ENCODE data around the gene MANBA. TPM values are rescaled to one million over a fixed set of nuclear protein-coding genes. Genes with fewer than 3 reads are reported as not detected.
A peak's percentile ranks its signal among the peaks of the same experiment; 100 is the strongest.
"Not testable (repeated sequence)": the region's sequence is repeated elsewhere in the genome, so short reads cannot be mapped to it uniquely, and the experiment has no call there.

The MANBA gene
- total and polyA plus RNA-seq, 4 donors = 19.9 to 100 (median 32.1) TPM

DNA sequence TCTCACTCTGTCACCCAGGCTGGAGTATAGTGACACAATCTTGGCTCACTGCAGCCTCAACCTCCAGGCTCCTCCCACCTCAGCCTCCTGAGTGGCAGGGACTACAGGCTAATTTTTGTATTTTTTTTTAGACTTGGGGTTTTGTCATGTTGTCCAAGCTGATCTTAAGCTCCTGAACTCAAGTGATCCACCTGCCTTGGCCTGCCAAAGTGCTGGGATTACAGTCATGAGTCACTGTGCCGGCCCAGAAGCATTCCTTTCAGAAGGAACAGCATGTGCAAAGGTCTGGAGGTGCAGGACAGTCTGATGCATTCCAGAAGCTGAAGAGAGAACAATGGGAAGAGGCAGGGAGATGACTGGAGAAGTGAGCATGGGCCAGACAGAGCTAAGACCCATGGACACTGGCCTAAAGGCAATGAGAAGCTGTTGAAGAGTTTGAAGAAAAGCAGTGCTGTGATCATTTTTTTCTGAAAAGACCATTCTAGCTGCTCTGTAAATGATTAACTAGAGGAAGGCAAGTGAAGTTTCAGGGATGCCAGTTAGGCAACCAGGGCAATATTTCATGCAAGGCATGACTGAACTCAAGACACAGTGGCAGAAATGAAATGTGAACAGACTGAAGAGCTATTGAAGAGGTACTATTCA, 43.2 kb downstream of the MANBA start:
- Histone ChIP-seq H3K9me3 (ENCODE audit: control insufficient read depth in 4 of 4, insufficient read depth in 3 of 4, low read length in 3 of 4) (no peaks in the 10 kb centered on the region), H3K4me3 (no peak overlapping the region), H3K27me3 (ENCODE audit: control insufficient read depth in 3 of 3, insufficient read depth in 3 of 3, low read length in 2 of 3) (no peaks in the 10 kb centered on the region), H3K4me1 (ENCODE audit: control insufficient read depth in 5 of 5, insufficient read depth in 5 of 5, low read length in 5 of 5) (peaks cover 0 to 9% (median 2%) of the 10 kb centered on the region in 5 donors), H3K36me3 (ENCODE audit: control insufficient read depth in 4 of 4, insufficient read depth in 4 of 4, low read length in 4 of 4) (peaks cover 0 to 3% (median under 1%) of the 10 kb centered on the region in 4 donors), H3K27ac (ENCODE audit: low read depth in 1 of 2, low read length in 1 of 2) (peak overlapping the region; percentile 40 to 60), H3K9ac (ENCODE audit: insufficient read depth in 1 of 2, low read length in 2 of 2) (no peak overlapping the region)
- peak; percentile 59 for ATAC-seq (ENCODE audit: insufficient read depth, low FRiP score)
- 72 to 90% methylated on average over 1 of the region's 1 CpG for WGBS, 2 donors
- TF ChIP-seq, protein P1, sequence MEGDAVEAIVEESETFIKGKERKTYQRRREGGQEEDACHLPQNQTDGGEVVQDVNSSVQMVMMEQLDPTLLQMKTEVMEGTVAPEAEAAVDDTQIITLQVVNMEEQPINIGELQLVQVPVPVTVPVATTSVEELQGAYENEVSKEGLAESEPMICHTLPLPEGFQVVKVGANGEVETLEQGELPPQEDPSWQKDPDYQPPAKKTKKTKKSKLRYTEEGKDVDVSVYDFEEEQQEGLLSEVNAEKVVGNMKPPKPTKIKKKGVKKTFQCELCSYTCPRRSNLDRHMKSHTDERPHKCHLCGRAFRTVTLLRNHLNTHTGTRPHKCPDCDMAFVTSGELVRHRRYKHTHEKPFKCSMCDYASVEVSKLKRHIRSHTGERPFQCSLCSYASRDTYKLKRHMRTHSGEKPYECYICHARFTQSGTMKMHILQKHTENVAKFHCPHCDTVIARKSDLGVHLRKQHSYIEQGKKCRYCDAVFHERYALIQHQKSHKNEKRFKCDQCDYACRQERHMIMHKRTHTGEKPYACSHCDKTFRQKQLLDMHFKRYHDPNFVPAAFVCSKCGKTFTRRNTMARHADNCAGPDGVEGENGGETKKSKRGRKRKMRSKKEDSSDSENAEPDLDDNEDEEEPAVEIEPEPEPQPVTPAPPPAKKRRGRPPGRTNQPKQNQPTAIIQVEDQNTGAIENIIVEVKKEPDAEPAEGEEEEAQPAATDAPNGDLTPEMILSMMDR (IDR thresholded peaks at IDR 0.05; ENCODE audit: control extremely low read depth, extremely low read depth) = no peak
- DNase-seq = peak in 1 of 3 donors; percentile 25

DNA sequence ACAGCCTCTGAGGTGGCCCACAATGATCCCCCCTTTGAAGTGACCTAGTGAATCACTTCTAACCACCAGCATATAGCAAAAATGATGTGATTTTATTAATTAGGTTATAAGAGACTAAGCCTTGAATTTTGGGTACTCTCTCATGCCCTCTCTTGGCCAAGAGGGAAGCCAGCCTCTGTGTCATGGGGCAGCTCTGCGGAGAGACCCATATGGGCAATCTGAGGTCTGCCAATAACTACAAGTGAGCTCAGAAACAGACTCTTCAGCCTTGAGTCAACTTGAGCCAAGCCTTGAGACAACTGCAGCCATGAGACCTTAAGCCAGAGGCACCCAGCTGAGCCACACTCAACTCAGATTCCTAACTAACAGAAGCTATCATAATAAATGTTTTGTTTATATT, 45.7 kb downstream of the MANBA start:
- TF ChIP-seq, protein P1 (IDR thresholded peaks at IDR 0.05; ENCODE audit: control extremely low read depth, extremely low read depth) = no peak
- DNase-seq = no peak
- Histone ChIP-seq H3K4me1 (ENCODE audit: control insufficient read depth in 5 of 5, insufficient read depth in 5 of 5, low read length in 5 of 5) (peaks cover 0 to 11% (median 2%) of the 10 kb centered on the region in 5 donors), H3K9ac (ENCODE audit: insufficient read depth in 1 of 2, low read length in 2 of 2) (no peak overlapping the region), H3K9me3 (ENCODE audit: control insufficient read depth in 4 of 4, insufficient read depth in 3 of 4, low read length in 3 of 4) (no peaks in the 10 kb centered on the region), H3K27me3 (ENCODE audit: control insufficient read depth in 3 of 3, insufficient read depth in 3 of 3, low read length in 2 of 3) (no peaks in the 10 kb centered on the region), H3K4me3 (no peak overlapping the region), H3K36me3 (ENCODE audit: control insufficient read depth in 4 of 4, insufficient read depth in 4 of 4, low read length in 4 of 4) (peaks cover 0 to 3% (median 2%) of the 10 kb centered on the region in 4 donors), H3K27ac (ENCODE audit: low read depth in 1 of 2, low read length in 1 of 2) (peak overlapping the region; percentile 10 to 47)
- WGBS, 2 donors = 83 to 86% methylated on average over 1 of the region's 1 CpG
- no peak for ATAC-seq (ENCODE audit: insufficient read depth, low FRiP score)

DNA sequence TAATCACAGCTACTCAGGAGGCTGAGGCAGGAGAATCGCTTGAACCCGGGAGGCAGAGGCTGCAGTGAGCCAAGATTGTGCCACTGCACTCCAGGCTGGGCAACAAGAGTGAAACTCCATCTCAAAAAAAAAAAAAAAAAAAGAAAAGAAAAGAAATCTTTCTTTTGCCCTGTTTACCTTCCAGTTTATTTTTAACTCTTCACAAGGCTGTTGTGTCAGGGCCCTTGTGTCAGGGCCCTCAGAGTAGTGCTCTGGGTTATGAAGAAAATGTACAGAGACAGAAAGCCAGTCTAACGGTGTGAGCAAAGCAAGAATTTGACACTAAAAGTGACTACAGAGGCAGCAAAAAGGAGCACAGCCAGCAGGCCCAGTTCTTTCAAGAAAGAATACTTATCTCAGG, 47.0 kb downstream of the MANBA start:
- not testable (repeated sequence) for H3K4me3 ChIP-seq; H3K9me3 ChIP-seq (ENCODE audit: control insufficient read depth in 4 of 4, insufficient read depth in 3 of 4, low read length in 3 of 4); ATAC-seq (ENCODE audit: insufficient read depth, low FRiP score); H3K27me3 ChIP-seq (ENCODE audit: control insufficient read depth in 3 of 3, insufficient read depth in 3 of 3, low read length in 2 of 3); H3K27ac ChIP-seq (ENCODE audit: low read depth in 1 of 2, low read length in 1 of 2); DNase-seq; H3K36me3 ChIP-seq (ENCODE audit: control insufficient read depth in 4 of 4, insufficient read depth in 4 of 4, low read length in 4 of 4); H3K9ac ChIP-seq (ENCODE audit: insufficient read depth in 1 of 2, low read length in 2 of 2)
- 87 to 92% methylated on average over 3 of the region's 3 CpGs for WGBS, 2 donors
- peaks cover 0 to 11% (median 2%) of the 10 kb centered on the region in 5 donors for H3K4me1 ChIP-seq (ENCODE audit: control insufficient read depth in 5 of 5, insufficient read depth in 5 of 5, low read length in 5 of 5)

DNA sequence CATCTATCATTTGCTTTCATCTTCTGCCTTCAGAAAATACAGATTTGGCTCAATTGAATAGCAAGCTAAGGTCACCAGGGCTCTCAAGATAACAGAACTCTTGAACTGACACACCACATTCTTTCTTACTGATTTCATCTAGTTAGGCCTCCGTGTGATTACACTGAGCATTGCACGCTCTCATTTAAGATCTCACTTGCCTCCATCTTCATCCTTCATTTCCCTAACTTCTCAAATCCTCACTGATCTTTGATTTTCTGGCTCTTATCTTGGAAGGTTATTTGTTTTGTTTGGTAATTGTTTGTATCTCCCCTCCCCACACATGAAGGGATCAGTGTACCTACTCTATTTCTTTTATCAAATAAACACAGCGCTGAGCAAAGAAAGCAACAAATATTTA, 47.7 kb downstream of the MANBA start:
- Histone ChIP-seq H3K27ac (ENCODE audit: low read depth in 1 of 2, low read length in 1 of 2) (peak overlapping the region in 1 of 2 donors; percentile 16), H3K9ac (ENCODE audit: insufficient read depth in 1 of 2, low read length in 2 of 2) (peak overlapping the region in 1 of 2 donors; percentile 52), H3K27me3 (ENCODE audit: control insufficient read depth in 3 of 3, insufficient read depth in 3 of 3, low read length in 2 of 3) (no peaks in the 10 kb centered on the region), H3K9me3 (ENCODE audit: control insufficient read depth in 4 of 4, insufficient read depth in 3 of 4, low read length in 3 of 4) (no peaks in the 10 kb centered on the region), H3K36me3 (ENCODE audit: control insufficient read depth in 4 of 4, insufficient read depth in 4 of 4, low read length in 4 of 4) (peaks cover 0 to 3% (median 1%) of the 10 kb centered on the region in 4 donors), H3K4me1 (ENCODE audit: control insufficient read depth in 5 of 5, insufficient read depth in 5 of 5, low read length in 5 of 5) (peaks cover 0 to 11% (median 2%) of the 10 kb centered on the region in 5 donors), H3K4me3 (no peak overlapping the region)
- ATAC-seq (ENCODE audit: insufficient read depth, low FRiP score) (no peak), DNase-seq (peak in 1 of 3 donors; percentile 53)
- TF ChIP-seq, protein P1 (IDR thresholded peaks at IDR 0.05; ENCODE audit: control extremely low read depth, extremely low read depth) = no peak
- 47 to 79% methylated on average over 3 of the region's 3 CpGs for WGBS, 2 donors

Data from lung (tissue), 12 donors.